Measurements from ENCODE around the gene COMMD9.

- no peak for TF ChIP-seq EZH2phosphoT487 (IDR thresholded peaks at IDR 0.05; ENCODE audit: insufficient read depth, low read depth)
- TF ChIP-seq EZH2 (IDR thresholded peaks at IDR 0.05; ENCODE audit: insufficient read depth, poor library complexity, severe bottlenecking): no peak
Measured at GRCh38 chr11:36282926-36283325, 6.3 kb downstream of the COMMD9 start.

Measured in GM23248 (cell line).